ACC112 (cell line): ENCODE data around the gene DLG5.

Source experiments
- H2AFZ ChIP-seq: fragments of 200-600 bp; sonication (generic); one replicate; pipeline ENCODE4 v1.6.0; 2017; ENCODE audit warnings: antibody characterized with exemption, low read length; ENCODE audit not compliant: unreplicated experiment
- H3K27ac ChIP-seq: fragments of 200-600 bp; sonication (generic); 2 replicates; pipeline ENCODE4 v1.5.1; 2014; ENCODE audit warnings: low read depth, mild to moderate bottlenecking, antibody characterized with exemption, low read length, moderate library complexity
- H3K27me3 ChIP-seq: fragments of 200-600 bp; sonication (generic); 2 replicates; pipeline ENCODE4 v1.6.1; 2014; ENCODE audit warnings: mild to moderate bottlenecking, antibody characterized with exemption, low read length, moderate library complexity, mixed read lengths; ENCODE audit not compliant: insufficient read depth
- H3K36me3 ChIP-seq: fragments of 200-600 bp; sonication (generic); 2 replicates; pipeline ENCODE4 v1.6.1; 2016; ENCODE audit warnings: mild to moderate bottlenecking, antibody characterized with exemption, low read length, moderate library complexity, mixed read lengths; ENCODE audit not compliant: insufficient read depth
- H3K4me1 ChIP-seq: fragments of 200-600 bp; sonication (generic); one replicate; pipeline ENCODE4 v1.6.1; 2016; ENCODE audit warnings: low read length, mixed read lengths; ENCODE audit not compliant: insufficient read depth, unreplicated experiment, control insufficient read depth
- H3K4me3 ChIP-seq: fragments of 200-600 bp; sonication (generic); 2 replicates; pipeline ENCODE4 v1.5.1; 2014; ENCODE audit warnings: mild to moderate bottlenecking, low read depth, low read length
- H3K79me2 ChIP-seq: fragments of 200-600 bp; sonication (generic); one replicate; pipeline ENCODE4 v1.6.0; 2016; ENCODE audit warnings: low read length; ENCODE audit not compliant: control insufficient read depth, unreplicated experiment, insufficient read depth

DLG5 gene

DNA sequence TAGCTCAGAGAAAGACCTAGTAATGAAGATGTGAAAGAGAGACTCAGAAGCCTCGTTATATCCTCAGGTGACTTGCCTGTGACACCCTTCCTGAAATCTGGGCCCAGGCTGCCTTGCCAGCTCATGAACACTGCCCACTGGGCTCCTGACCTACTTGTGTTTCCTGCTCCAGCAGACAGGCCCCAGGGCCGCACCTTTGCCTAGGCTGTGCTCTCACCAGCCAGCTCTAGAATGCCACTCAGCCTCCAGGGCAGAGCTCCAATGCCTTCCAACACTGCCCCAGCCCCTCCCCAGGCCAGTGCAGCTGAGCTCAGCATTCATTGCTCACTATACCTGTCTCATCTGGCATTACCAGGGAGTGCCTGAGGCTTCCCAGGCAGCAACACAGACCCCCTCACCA lies 94.3 kb downstream of the DLG5 start:
- Histone ChIP-seq H3K79me2 (no peaks in the 10 kb centered on the region), H3K4me3 (no peak overlapping the region), H3K27me3 (no peaks in the 10 kb centered on the region), H3K27ac (no peak overlapping the region), H3K4me1 (no peaks in the 10 kb centered on the region), H2AFZ (no peak overlapping the region), H3K36me3 (peaks cover 10% of the 10 kb centered on the region; the same call in 1 of the 2 replicates)

DNA sequence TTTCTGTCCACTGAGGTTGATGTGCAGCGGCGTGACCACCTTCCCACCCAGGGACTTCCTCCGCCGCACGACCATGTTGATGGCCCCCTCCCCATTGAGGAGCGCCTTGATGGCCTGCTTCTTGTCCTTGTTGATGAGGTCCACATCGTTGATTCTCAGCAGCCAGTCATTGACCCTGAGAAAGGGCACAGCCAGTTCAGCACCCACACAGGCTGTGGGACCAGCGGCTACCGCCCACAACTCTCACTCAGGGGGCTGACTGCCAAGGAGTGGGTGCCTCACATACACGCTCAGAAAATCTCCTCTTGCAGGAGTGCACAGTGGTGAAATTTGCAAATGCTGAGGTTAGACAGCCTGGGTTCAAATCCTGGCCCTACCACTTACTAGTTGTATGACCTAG lies 97.2 kb downstream of the DLG5 start:
- Histone ChIP-seq H3K27ac (no peak overlapping the region), H3K4me3 (no peak overlapping the region), H3K4me1 (no peaks in the 10 kb centered on the region), H3K27me3 (no peaks in the 10 kb centered on the region), H2AFZ (no peak overlapping the region), H3K79me2 (no peaks in the 10 kb centered on the region), H3K36me3 (peaks cover 10% of the 10 kb centered on the region; the same call in 1 of the 2 replicates)

DNA sequence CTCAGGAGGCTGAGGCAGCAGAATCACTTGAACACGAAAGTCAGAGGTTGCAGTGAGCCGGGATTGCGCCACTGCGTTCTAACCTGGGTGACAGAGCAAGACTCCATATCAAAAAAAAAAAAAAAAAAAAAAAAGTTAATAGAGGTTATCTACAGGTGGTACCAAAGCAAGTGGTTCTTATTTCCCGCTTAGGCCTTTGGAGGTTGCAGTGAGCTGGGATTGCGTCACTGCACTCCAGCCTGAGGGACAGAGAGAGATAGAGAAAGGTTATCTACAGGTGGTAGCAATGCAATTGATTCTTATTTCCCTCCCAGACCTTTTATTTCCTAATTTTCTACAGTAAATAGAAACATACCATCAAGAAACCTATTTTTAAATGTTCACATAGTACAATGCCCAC lies 98.2 kb downstream of the DLG5 start:
- no peak overlapping the region for H3K27ac ChIP-seq
- H3K27me3 ChIP-seq = no peaks in the 10 kb centered on the region
- H3K36me3 ChIP-seq = peaks cover 9% of the 10 kb centered on the region; the same call in 1 of the 2 replicates
- H3K79me2 ChIP-seq = no peaks in the 10 kb centered on the region
- no peak overlapping the region for H3K4me3 ChIP-seq
- H3K4me1 ChIP-seq = no peaks in the 10 kb centered on the region
- no peak overlapping the region for H2AFZ ChIP-seq

DNA sequence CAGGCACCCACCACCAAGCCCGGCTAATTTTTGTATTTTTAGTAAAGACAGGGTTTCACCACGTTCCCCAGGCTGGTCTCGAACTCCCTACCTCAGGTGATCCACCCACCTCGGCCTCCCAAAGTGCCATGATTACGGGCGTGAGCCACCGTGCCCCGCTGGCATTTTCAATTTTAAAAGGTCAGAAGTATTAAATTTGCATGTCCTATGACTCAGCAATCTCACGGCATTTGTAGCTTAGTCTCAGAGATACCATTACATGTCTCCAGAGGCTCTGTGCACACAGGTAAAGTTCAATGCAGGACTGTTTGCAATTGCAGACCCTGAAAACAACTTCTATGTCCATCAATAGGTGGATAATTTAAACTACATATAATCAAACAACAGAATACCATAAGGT lies 99.2 kb downstream of the DLG5 start:
- Histone ChIP-seq H3K36me3 (peaks cover 3% of the 10 kb centered on the region; the same call in 1 of the 2 replicates), H3K27me3 (no peaks in the 10 kb centered on the region), H3K4me3 (no peak overlapping the region), H3K4me1 (no peaks in the 10 kb centered on the region), H2AFZ (no peak overlapping the region), H3K79me2 (no peaks in the 10 kb centered on the region), H3K27ac (no peak overlapping the region)

DNA sequence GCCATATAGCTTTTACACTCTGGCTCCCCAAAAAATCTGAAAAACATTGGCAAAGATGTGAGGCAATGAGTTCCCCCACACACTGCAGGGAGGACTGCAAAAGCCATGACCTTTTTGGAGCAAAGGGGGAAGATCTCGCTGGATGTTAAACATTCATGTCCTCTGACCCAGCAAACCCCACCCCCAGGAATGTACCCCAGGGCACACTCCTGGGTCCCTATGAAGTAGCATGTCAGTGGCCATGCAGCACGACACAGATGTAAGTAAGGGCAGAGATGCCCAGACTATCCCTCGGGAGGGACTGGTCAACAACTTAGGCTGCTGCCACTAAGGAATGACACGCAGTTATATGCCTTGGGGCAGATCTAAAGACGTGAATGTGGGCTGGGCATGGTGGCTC lies 100.6 kb downstream of the DLG5 start:
- Histone ChIP-seq H3K4me1 (no peaks in the 10 kb centered on the region), H3K36me3 (peaks cover 3% of the 10 kb centered on the region; the same call in 1 of the 2 replicates), H3K4me3 (no peak overlapping the region), H3K27me3 (no peaks in the 10 kb centered on the region), H3K79me2 (no peaks in the 10 kb centered on the region), H3K27ac (no peak overlapping the region), H2AFZ (no peak overlapping the region)

DNA sequence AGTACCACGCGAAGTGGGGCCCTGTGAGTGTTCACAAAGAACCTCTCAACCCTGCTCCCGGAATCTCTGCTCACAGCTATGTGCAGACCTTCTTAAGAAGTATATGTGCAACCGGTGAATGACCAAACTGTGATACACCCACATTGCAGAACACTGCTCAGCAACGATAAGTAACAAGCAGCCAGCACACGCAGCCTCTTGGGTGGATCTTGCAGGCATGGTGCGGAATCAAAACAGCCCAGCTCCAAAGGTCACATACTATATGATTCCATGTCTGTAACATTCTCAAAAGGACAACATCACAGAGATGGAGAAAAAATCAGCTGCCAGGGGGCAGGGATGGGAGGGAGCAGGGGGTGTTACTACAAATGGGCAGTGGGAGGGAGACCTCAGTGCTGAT lies 101.6 kb downstream of the DLG5 start:
- no peak overlapping the region for H2AFZ ChIP-seq
- H3K4me3 ChIP-seq = no peak overlapping the region
- H3K36me3 ChIP-seq = peaks cover 3% of the 10 kb centered on the region; the same call in 1 of the 2 replicates
- no peaks in the 10 kb centered on the region for H3K27me3 ChIP-seq
- H3K79me2 ChIP-seq = no peaks in the 10 kb centered on the region
- no peak overlapping the region for H3K27ac ChIP-seq
- H3K4me1 ChIP-seq = no peaks in the 10 kb centered on the region

DNA sequence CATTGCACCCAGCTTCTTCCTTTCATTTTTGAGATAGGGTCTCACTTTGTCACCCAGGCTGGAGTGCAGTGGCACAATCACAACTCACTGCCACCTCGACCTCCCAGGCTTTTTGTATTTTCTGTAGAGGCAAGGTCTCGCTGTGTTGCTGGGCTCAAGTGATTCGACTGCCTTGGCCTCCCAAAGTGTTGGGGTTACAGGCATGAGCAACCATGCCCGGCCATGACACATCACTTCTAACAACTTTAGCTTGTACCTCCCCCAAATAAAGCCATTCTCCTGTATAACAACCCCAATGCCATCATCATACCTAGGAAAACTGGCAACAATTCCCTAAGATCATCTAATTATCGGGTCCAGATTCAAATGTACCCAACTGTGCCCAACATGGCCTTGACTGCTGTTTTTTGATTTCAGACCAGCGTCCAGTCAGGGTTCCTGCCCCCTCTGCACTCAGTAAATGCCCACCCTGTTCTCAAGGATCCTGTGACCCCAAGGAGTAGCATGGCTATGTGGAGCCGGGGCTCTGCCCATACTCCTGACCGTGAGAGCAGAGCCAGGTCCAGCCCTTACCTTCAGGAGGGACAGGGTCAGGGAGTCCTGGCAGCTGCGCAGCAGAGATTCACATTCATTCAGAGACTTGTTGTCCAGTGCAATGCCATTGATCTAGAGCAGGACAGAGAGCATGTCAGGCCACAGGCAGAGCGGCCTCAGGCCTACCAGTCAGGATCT lies 102.6 kb downstream of the DLG5 start:
- Histone ChIP-seq H3K36me3 (peaks cover 3% of the 10 kb centered on the region; the same call in 1 of the 2 replicates), H3K79me2 (no peaks in the 10 kb centered on the region), H2AFZ (no peak overlapping the region), H3K27ac (no peak overlapping the region), H3K4me1 (no peaks in the 10 kb centered on the region), H3K27me3 (no peaks in the 10 kb centered on the region), H3K4me3 (no peak overlapping the region)

DNA sequence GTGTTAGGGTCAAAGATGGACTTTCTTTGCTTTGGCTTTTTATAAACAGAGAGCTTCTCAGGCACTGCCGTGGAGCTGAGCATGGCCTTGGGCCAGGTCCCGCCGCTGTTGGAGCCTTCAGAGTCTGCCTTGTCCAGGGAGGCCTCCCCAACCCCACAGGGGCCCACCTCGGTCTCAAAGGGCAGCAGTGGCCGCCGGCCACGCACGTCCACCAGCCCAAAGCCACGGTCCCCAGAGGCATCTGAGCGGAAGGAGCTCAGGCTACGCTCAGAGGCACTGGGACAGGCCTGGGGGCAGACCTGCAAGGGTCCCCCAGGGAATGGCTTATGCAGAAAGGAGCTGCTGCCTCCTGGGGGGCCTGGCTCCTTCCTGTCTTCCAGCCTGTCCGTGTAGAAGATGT lies 105.0 kb downstream of the DLG5 start:
- no peak overlapping the region for H3K4me3 ChIP-seq
- H2AFZ ChIP-seq = no peak overlapping the region
- H3K79me2 ChIP-seq = no peaks in the 10 kb centered on the region
- H3K36me3 ChIP-seq = peaks cover 7% of the 10 kb centered on the region; the same call in 1 of the 2 replicates
- no peak overlapping the region for H3K27ac ChIP-seq
- no peaks in the 10 kb centered on the region for H3K4me1 ChIP-seq
- no peaks in the 10 kb centered on the region for H3K27me3 ChIP-seq

DNA sequence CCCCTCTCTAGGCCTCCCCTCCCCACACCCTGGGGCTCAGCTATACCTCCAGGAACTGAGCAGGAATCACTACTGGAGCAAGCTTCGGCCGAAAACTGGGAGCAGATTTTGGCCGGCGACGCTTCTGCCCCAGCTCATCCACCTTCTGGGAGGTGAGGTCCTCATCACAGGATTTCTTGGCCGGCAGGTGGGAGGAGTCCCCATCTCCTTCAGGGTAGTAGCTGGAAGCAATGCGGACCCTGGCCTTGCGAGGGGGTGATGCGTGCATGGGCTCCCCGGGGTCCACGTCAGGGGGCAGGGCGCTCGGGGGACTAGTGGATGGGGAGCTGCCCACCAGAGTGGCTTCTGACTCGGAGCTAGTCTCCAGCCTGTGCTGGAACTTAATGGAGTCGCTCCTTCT lies 105.5 kb downstream of the DLG5 start:
- Histone ChIP-seq H3K27me3 (no peaks in the 10 kb centered on the region), H3K36me3 (peaks cover 8% of the 10 kb centered on the region; the same call in 1 of the 2 replicates), H3K4me3 (no peak overlapping the region), H3K4me1 (no peaks in the 10 kb centered on the region), H2AFZ (no peak overlapping the region), H3K79me2 (no peaks in the 10 kb centered on the region), H3K27ac (no peak overlapping the region)

DNA sequence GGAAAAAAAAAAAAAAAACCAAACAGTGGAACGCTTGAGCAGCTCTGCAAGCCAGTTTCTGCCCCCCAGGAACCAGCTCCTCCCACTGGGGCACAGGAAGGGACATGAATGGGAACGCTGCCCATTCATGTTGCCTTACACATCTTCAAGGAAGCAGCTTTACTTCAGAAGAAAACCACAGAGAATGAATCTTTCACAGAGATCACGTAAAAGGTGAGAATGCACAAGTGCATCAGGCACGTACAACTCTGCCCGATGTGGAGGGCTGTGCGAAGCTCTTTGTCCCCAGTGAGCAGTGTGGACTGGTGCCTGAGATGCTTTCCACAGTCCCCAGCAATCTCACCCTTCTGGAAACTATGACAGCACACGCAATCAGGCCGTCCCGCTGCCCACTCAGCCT lies 106.2 kb downstream of the DLG5 start:
- no peaks in the 10 kb centered on the region for H3K4me1 ChIP-seq
- no peak overlapping the region for H3K4me3 ChIP-seq
- no peak overlapping the region for H3K27ac ChIP-seq
- H3K27me3 ChIP-seq = no peaks in the 10 kb centered on the region
- H3K36me3 ChIP-seq = peaks cover 8% of the 10 kb centered on the region; the same call in 1 of the 2 replicates
- no peak overlapping the region for H2AFZ ChIP-seq
- H3K79me2 ChIP-seq = no peaks in the 10 kb centered on the region
